GM18519 (cell line): Measurements from ENCODE around the gene UQCRFS1.
"Not testable (repeated sequence)": the region's sequence is repeated elsewhere in the genome, so short reads cannot be mapped to it uniquely, and the experiment has no call there.

Source experiments
- ATAC-seq: cut with Tn5 transposase; IDR thresholded peaks from one replicate; pipeline ENCODE4 v1.9.1; 2021; ENCODE audit warnings: mild to moderate bottlenecking, moderate library complexity; ENCODE audit not compliant: unreplicated experiment, low FRiP score

Gene UQCRFS1

GRCh38 chr19:29216021-29216420 is 3.1 kb upstream of the UQCRFS1 start:
- ATAC-seq = no peak

- no peak for ATAC-seq
These were observed 2.4 kb upstream of the UQCRFS1 start for GRCh38 chr19:29215322-29215845.

GRCh38 chr19:29214411-29214810 is 1.5 kb upstream of the UQCRFS1 start:
- no peak for ATAC-seq

GRCh38 chr19:29212356-29212647 is 649 bp downstream of the UQCRFS1 start:
- no peak for ATAC-seq

- ATAC-seq = no peak
These were observed 1.2 kb downstream of the UQCRFS1 start for GRCh38 chr19:29211562-29212355.

- not testable (repeated sequence) for ATAC-seq
These were observed 1.9 kb downstream of the UQCRFS1 start for GRCh38 chr19:29211041-29211440.

- ATAC-seq = not testable (repeated sequence)
These were observed 2.4 kb downstream of the UQCRFS1 start for GRCh38 chr19:29210502-29210901.

- ATAC-seq = not testable (repeated sequence)
These were observed 5.4 kb downstream of the UQCRFS1 start for GRCh38 chr19:29207403-29208187.

- no peak for ATAC-seq
These were observed 6.5 kb downstream of the UQCRFS1 start for GRCh38 chr19:29206453-29206852.

GRCh38 chr19:29202281-29202680 is 10.7 kb downstream of the UQCRFS1 start:
- no peak for ATAC-seq

- ATAC-seq = no peak
These were observed 11.1 kb downstream of the UQCRFS1 start for GRCh38 chr19:29201855-29202254.

GRCh38 chr19:29194658-29195057 is 18.3 kb downstream of the UQCRFS1 start:
- no peak for ATAC-seq

- ATAC-seq = no peak
These were observed 19.8 kb downstream of the UQCRFS1 start for GRCh38 chr19:29193155-29193554.

- no peak for ATAC-seq
These were observed 21.9 kb downstream of the UQCRFS1 start for GRCh38 chr19:29191005-29191404.

- no peak for ATAC-seq
These were observed 24.0 kb downstream of the UQCRFS1 start for GRCh38 chr19:29189033-29189360.

GRCh38 chr19:29188289-29189032 is 24.5 kb downstream of the UQCRFS1 start:
- ATAC-seq = no peak

- no peak for ATAC-seq
These were observed 25.3 kb downstream of the UQCRFS1 start for GRCh38 chr19:29187676-29188075.

GRCh38 chr19:29185427-29185826 is 27.5 kb downstream of the UQCRFS1 start:
- ATAC-seq = no peak

- no peak for ATAC-seq
These were observed 35.8 kb downstream of the UQCRFS1 start for GRCh38 chr19:29176981-29177754.

- ATAC-seq = no peak
These were observed 39.1 kb downstream of the UQCRFS1 start for GRCh38 chr19:29173896-29174295.
